T-helper 9 cell (primary cell): ENCODE measurements around the gene PANK3.
"Not testable (repeated sequence)": the region's sequence is repeated elsewhere in the genome, so short reads cannot be mapped to it uniquely, and the experiment has no call there.

Source experiments
- DNase-seq: peaks from one replicate; pipeline ENCODE4 v3.0.0-alpha.2; 2020
- total RNA-seq, 2 donors: gene quantifications; one replicate each; lab custom pipeline; 2026; lab: John Stamatoyannopoulos, UW

The PANK3 gene
- total RNA-seq = 108 to 181 reads per million in 2 donors

- DNase-seq = no peak
Measured at GRCh38 chr5:168578538-168579487, at the start of gene PANK3. PANK3 (minus strand) TSS chr5:168579368; CDS start chr5:168579283, 85 bp downstream.

GRCh38 chr5:168624850-168625364 is 45.7 kb upstream of the PANK3 start:
- no peak for DNase-seq

GRCh38 chr5:168620807-168621206 is 41.6 kb upstream of the PANK3 start:
- DNase-seq = no peak

- no peak for DNase-seq
Measured at GRCh38 chr5:168614661-168615060, 35.5 kb upstream of the PANK3 start.

- DNase-seq = no peak
Measured at GRCh38 chr5:168613996-168614395, 34.8 kb upstream of the PANK3 start.

- DNase-seq = no peak
Measured at GRCh38 chr5:168613396-168613795, 34.2 kb upstream of the PANK3 start.

- no peak for DNase-seq
Measured at GRCh38 chr5:168612996-168613395, 33.8 kb upstream of the PANK3 start.

GRCh38 chr5:168612123-168612522 is 33.0 kb upstream of the PANK3 start:
- no peak for DNase-seq

- DNase-seq = no peak
Measured at GRCh38 chr5:168611165-168611564, 32.0 kb upstream of the PANK3 start.

GRCh38 chr5:168609806-168610482 is 30.8 kb upstream of the PANK3 start:
- no peak for DNase-seq

GRCh38 chr5:168608821-168609220 is 29.7 kb upstream of the PANK3 start:
- no peak for DNase-seq

GRCh38 chr5:168608386-168608785 is 29.2 kb upstream of the PANK3 start:
- no peak for DNase-seq

- DNase-seq = no peak
Measured at GRCh38 chr5:168607946-168608345, 28.8 kb upstream of the PANK3 start.

- DNase-seq = no peak
Measured at GRCh38 chr5:168606562-168606961, 27.4 kb upstream of the PANK3 start.

- no peak for DNase-seq
Measured at GRCh38 chr5:168604436-168604835, 25.3 kb upstream of the PANK3 start.

GRCh38 chr5:168603746-168604145 is 24.6 kb upstream of the PANK3 start:
- no peak for DNase-seq

GRCh38 chr5:168602517-168602916 is 23.3 kb upstream of the PANK3 start:
- DNase-seq = no peak

GRCh38 chr5:168601972-168602371 is 22.8 kb upstream of the PANK3 start:
- DNase-seq = no peak

- DNase-seq = no peak
Measured at GRCh38 chr5:168600409-168600808, 21.2 kb upstream of the PANK3 start.

GRCh38 chr5:168599826-168600225 is 20.7 kb upstream of the PANK3 start:
- DNase-seq = no peak

GRCh38 chr5:168598639-168599038 is 19.5 kb upstream of the PANK3 start:
- no peak for DNase-seq

GRCh38 chr5:168596927-168597326 is 17.8 kb upstream of the PANK3 start:
- no peak for DNase-seq

- DNase-seq = not testable (repeated sequence)
Measured at GRCh38 chr5:168596122-168596521, 17.0 kb upstream of the PANK3 start.

- no peak for DNase-seq
Measured at GRCh38 chr5:168592014-168592368, 12.8 kb upstream of the PANK3 start.
